ENCODE data around the gene RNF152.

RNF152 gene

DNA sequence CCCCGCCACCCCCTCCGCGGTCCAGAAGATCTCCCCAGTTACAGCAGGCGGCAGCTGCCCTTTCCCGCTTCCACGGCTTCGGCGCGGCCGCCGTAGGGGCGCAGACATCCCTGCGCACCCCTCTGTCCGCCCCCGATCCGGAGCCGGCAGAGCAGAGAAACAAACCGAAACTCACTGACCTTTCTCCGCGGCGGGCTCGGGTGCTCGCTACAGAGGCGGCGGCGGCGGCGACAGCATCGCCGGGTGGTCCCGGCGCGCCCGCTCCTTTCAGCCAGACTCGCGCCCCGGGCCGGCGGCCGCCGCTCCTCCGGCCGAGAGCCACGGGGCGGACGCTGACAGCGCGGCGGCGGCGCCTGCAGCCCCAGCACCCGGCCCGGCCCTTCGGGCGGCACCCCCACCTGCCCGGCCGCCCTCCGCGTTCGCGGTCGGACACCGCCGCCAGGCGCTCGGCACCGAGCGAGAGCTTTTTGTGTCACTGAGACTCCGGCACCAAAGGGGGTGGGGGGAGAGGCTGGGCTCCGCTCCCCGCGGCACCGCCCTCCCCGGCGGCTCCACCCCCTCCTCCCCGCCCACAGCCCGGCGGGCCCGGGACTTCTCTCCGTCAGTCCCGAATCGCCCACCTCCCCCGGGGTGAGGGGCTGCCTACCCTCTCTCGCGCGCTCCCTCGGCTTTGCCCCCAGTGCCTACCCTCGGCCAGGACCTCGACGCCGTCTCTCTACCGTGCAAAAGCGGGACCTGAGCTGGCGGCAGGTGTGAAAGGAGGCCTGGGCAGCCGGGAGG, 1.4 kb upstream of the RNF152 start:
- DNase-seq, result peak; percentile 3 to 46

DNA sequence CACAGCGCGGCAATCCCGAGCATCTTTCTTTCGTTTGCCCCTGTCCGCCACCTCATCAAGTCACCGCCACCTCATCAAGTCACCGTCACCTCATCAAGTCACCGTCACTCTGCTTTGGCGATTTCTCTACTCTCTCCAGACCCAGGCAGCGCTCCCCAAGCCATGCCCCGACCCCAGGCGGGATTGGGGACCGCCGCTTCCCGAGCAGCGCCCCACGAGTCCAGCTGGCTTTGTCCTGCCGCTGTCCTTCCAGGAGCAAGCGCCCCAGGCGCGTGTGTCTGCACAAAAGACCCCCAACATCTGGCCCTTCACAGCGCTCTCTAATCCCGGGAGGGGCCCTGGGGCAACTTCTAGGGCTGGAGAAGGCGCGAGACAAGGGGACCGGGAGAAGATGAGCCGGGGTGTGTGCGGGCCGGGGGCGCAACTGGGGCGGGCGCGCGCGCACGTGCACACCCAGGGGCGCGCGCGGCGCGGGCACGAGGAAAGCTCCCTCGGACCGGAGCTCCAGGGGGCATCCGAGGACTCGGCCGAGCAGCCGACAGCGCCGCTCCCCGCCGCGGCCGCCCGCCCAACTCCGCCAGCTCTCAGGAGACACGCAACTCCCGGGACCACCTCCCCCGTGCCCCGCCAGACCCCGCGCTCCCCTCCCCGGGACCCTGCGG, 633 bp upstream of the RNF152 start:
- peak in 1 of 2 experiments; percentile 10 for DNase-seq

DNA sequence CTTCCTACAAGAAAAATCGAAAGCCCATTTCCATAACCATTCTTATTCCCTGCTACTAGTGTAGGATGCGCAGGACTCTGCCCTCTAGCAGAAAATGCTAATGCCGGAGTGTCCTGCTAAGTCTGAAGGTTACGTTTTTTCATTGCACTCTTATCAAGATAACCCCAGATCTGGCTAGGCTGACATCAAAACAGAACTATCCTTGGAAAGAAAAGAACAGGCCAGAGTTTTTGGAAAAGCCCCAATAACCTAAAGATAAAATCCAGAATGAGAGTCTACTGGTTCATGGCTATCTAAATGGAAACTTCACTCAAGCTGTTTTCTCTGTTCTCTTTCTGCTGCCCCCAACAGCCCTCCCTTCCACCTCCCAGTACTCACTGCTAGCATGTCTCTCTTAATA, 913 bp downstream of the RNF152 start:
- no peak for DNase-seq

GRCh38 chr18:61891271-61891670, 1.5 kb downstream of the RNF152 start:
- no peak for DNase-seq

DNA sequence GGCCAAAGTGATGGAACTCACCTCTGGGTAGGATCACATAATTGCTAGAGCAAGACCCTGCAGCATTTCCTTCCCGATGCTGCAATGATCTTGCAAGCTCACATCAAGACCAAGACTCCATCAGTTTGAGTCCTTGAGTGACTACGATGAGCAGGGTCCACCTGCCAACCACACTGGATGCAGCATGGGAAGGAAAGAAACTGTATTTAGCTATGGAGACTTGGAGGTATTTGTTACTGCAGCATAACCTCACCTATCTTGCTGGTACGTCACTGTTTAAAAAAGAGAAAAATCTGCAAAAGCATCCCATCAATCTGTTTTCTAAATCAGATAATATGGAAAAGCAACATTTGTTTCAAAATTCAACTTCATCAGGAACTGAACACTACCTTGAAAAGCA, 2.5 kb downstream of the RNF152 start:
- DNase-seq, result no peak

- no peak for DNase-seq
Observed at GRCh38 chr18:61889541-61889940, 3.3 kb downstream of the RNF152 start.

- DNase-seq, result no peak
Observed at GRCh38 chr18:61888622-61889021, 4.2 kb downstream of the RNF152 start.

- no peak for DNase-seq
Observed at GRCh38 chr18:61887838-61888237, 5.0 kb downstream of the RNF152 start.

- no peak for DNase-seq
Observed at GRCh38 chr18:61883547-61883946, 9.3 kb downstream of the RNF152 start.

- DNase-seq, result no peak
Observed at GRCh38 chr18:61882296-61883004, 10.4 kb downstream of the RNF152 start.

GRCh38 chr18:61876899-61877298, 15.9 kb downstream of the RNF152 start:
- DNase-seq, result no peak

GRCh38 chr18:61870151-61870550, 22.7 kb downstream of the RNF152 start:
- DNase-seq, result no peak

DNA sequence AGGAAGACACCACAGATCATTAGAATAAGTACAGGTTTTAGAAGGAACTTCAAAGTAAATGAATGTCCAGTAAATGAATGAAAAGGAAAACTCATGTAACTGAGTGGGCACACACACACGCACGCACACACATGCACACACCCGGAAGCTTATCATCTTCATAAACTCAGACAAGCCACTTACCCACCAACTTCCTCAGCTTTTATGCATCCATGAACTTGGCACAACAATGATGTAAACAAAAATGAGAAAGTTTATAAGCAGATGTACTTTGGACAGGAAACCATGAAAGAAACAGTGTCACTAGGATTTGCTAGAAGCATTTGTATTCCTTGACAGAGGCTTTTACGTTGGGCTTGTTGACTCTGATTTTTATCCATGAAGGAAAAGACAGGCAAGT, 23.2 kb downstream of the RNF152 start:
- no peak for DNase-seq

DNA sequence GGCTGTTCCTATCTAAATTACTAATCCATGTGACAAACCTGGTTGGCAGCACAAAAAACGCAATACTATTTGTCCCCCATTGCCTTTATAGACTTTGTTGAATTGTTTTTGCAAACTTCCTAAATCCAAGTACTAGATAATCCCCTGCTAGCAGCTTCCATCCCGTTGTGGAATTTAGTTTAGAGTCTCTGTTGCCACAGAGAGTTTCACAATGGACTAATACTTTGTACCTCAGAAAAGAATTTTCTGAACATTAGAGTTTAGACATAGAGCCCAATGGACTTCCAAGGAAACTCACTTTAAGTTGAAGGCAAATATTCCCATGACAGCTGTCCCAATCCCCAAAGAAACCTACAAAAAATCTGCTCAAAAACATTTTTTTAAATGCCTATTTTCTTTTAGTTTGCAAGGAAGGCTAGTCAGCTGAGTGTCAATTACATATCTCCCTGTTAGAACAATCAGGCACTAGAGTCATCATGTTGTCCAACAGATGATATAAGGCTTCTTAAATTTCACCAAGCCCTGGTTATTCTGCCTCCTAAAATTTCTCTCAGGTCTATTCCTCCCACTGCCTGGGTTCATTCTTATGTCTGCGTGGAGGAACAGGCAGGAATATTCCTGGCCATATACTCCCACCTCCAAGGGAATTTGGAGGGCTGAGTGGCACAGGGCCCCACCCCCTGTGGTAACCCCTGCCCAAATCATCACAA, 27.2 kb downstream of the RNF152 start:
- no peak for DNase-seq

GRCh38 chr18:61861372-61861771, 31.4 kb downstream of the RNF152 start:
- DNase-seq, result no peak

DNA sequence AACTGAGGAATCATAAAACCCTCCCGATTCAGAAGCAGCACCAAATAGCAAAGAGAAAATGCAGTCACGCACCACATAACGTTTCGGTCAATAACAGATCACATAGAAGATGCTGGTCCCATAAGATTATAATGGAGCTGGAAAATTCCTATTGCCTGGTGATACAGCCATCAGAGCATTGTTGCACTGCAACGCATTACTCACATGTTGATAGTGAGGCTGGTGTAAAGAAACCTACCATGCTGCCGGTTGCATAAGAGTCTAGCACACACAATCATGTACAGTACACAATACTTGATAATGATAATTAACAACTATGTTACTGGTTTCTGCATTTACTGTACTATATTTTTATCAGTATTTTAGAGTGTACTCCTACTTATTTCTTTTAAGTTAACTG, 32.5 kb downstream of the RNF152 start:
- no peak for DNase-seq

DNA sequence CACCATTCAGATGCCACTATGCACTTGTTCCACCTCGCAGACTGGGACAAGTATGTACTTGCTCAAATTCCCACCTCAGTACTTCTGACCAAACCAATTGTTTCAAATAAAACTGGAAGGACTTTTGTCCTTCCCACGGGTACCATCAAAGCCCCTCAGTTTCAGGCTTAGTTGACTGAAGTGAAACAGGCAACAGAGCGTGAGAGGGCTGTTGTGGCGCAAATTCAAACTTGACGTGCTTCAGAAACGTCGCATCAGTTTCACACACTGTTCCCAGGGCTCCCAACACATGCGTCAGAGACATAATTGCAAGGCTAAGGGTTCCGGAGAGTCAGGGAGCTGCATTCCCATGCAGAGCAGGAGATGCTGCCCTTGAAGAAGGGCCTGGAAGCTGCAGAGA, 33.7 kb downstream of the RNF152 start:
- no peak for DNase-seq

DNA sequence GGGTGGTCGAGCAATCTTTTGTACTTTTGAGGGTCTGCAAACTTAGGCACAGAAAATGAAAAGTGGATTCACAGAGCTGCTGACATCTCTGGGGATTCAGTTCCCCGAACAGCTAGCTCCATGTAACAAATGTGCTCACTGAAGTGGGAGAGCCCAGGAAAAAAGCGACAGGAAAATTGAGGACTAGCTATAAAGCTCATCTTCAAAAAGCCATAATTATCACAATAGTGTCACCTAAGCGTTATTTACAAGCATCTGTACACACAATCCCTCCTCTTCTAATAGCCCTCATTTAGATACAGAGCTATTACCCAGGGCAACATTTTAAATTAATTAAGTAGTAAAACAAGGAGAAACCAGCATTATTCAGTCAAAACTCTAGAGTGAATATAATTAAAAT, 36.1 kb downstream of the RNF152 start:
- no peak for DNase-seq

DNA sequence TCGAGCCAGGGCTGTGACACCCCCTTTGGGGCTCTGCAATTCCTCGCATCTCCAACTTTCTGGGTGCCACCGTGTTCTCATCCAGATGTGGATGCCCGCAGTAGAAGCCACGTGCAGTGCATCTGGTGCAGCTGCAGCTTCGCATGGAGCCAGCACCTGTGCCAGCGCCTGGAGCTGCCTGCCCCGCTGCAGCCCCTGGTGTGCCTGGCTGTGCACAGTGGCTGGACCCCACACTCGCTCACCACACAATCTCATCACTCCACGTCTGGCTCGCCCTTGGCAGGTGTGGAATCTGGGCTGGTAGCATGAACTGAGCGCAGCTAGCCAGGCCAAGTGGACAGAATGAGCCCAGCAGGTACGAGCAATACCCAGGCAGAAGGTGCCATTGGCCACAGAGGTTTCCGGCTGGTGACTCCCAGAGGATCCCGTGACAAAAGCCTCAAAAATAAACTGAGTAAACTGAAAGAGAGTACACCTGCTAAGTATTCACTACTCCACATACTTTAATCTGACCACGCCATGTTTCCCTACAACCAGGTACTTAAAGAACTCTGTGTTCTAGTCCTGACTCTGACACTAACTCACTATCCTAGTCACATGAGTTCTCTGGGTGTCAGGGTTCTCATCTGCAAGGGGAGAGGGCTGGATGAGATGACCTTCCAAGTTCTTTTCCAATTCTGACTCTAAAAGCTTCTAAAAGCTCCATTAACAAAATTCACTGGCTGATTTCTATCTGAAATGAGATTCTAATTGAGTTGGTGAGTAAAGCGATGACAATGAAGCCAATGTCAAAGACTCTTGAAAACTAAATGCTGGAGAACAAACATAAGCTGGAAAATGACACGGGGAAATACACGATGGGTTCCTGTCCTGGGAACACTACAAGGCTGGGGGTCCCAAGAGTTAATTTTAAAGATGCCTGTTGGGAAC, 37.1 kb downstream of the RNF152 start:
- no peak for DNase-seq

DNA sequence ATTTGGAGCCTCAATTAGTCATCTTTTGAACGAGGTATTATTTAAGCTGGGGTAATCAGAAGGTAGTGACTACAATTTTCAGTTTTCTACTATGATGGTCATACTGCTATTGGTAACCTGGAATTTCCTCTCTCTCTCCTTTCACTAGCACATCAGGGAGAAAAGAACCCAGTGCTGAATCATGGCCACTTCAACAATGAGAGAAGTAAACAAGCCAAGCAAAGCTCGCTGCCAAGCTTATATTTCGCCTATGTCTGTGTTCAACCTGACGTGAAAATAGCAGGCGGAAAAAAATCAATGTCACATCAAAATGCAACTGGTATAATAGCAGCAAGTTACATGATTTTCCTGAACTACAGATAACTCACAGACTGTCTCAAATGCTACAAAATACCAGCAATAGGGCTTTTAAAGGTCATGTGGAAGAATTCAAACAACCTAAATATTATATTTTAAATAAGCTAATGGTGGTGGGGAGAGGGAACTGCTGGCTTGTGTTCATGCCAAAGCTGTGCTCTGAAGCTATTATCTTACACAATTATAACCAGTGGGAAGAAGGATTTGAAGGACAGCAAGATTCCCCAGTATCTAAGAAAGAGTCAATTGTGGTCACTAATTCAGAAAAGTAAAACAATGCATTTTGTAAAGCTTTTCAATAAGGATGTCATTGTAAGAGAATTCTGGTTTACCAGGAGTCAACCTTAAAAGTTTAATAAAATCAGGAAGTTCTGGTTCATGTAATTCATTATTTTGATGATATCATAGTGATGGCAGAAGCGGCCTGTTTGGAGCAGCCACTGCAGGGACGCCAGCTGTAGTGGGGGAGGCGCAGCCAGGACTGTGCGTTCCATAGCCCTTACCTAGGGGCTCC, 38.0 kb downstream of the RNF152 start:
- no peak for DNase-seq

DNA sequence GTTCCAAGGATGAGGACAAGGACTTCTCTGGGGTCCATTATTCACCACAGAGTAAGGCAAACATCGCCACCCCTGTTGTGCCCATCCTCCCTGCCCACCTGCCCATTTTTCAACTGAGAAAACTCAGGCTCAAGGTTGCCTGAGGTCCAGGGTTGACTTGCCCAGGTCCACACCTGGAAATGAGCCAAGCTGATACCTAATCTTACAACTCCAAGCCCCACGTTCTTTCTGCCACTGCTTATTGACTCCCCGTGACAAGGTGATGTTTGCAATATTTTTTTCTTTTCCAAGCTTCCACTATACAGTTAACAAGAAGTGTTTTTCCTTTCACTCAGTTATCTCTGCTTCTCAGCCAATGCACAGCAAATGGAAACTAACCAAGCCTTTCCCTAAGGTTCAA, 39.0 kb downstream of the RNF152 start:
- DNase-seq, result no peak
